ENCODE measurements around the gene CMIP. TPM values are rescaled to one million over a fixed set of nuclear protein-coding genes. Genes with fewer than 3 reads are reported as not detected.
A peak's percentile ranks its signal among the peaks of the same experiment; 100 is the strongest.

The CMIP gene
- total RNA-seq, 2 experiments from 2014 or later = 57.1 to 58.3 TPM

DNA sequence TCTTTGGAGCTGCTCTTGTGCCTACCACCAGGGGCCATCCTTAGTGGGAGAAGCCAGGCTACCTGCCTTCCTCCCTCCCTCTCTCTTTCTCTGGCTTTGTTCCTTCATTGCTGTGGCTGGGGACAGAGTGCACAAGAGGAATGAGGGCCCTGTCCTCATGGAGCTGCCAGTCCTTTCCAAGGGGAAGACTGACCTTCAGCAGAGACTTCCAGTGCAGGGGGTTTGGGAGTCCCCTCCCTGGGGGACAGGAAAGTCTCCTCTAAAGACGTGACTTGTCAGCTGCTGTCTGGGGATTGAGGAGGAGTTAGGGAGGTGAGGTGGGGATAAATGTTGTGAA lies 108.1 kb downstream of the CMIP start:
- Mint-ChIP-seq H3K27ac (no peak overlapping the region), H3K4me1 (peaks cover 34% of the 10 kb centered on the region), H3K27me3 (no peaks in the 10 kb centered on the region), H3K9me3 (no peaks in the 10 kb centered on the region), H3K36me3 (ENCODE audit: low read depth) (peaks cover 4% of the 10 kb centered on the region), H3K4me3 (no peak overlapping the region)
- no peak for DNase-seq
- ChIA-PET POLR2A (interaction anchor here (0.7 kb wide), 1 partner anchor 24 kb away, joined by 3 read pairs; no protein-coding TSS in a partner anchor), CTCF (interaction anchor here (0.6 kb wide), 1 partner anchor 77 kb away, joined by 3 read pairs; no protein-coding TSS in a partner anchor)

DNA sequence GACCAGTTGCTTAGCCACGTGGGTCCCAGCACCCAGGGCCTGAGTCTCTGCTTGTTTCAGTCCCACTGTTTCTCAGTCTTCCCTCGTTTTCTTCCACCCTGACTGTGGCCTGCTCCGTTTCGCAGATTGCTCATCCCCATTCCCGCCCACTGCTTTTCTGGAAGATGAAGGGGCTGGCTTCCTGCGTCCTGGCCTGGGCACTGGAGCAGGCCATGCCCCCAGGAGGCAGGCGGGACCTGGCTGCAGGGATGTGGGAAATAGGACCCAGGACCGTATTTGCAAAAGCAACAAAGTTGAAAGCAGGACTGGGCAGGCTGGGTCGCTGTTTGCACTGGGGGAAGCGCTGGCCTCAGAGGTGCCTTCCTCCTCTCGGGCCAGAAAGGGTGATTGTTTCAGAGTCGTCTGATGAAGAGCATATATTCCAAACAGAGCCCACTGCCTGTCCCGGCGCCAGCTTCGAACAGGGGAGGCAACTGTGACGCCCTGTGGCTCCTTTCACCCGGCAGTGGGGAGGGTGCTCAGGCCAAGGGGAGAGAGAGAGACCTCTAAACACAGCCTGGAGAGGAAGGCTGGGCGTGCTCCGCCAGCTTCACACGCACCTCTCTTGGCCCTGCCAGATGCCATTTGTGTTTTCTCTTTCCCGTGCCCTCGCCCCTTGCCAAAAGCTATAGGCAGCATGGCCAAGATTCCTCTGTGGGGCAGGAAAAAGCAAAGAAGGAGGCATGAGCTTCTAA lies 108.6 kb downstream of the CMIP start:
- peaks cover 4% of the 10 kb centered on the region for H3K36me3 Mint-ChIP-seq (ENCODE audit: low read depth)
- ChIA-PET CTCF (no interaction called here), POLR2A (interaction anchor here (0.7 kb wide), 1 partner anchor 25 kb away, joined by 3 read pairs; no protein-coding TSS in a partner anchor)
- no peaks in the 10 kb centered on the region for H3K9me3 Mint-ChIP-seq
- no peak for DNase-seq
- H3K27me3 Mint-ChIP-seq = no peaks in the 10 kb centered on the region
- H3K27ac Mint-ChIP-seq = no peak overlapping the region
- H3K4me3 Mint-ChIP-seq = no peak overlapping the region
- H3K4me1 Mint-ChIP-seq = peaks cover 34% of the 10 kb centered on the region

DNA sequence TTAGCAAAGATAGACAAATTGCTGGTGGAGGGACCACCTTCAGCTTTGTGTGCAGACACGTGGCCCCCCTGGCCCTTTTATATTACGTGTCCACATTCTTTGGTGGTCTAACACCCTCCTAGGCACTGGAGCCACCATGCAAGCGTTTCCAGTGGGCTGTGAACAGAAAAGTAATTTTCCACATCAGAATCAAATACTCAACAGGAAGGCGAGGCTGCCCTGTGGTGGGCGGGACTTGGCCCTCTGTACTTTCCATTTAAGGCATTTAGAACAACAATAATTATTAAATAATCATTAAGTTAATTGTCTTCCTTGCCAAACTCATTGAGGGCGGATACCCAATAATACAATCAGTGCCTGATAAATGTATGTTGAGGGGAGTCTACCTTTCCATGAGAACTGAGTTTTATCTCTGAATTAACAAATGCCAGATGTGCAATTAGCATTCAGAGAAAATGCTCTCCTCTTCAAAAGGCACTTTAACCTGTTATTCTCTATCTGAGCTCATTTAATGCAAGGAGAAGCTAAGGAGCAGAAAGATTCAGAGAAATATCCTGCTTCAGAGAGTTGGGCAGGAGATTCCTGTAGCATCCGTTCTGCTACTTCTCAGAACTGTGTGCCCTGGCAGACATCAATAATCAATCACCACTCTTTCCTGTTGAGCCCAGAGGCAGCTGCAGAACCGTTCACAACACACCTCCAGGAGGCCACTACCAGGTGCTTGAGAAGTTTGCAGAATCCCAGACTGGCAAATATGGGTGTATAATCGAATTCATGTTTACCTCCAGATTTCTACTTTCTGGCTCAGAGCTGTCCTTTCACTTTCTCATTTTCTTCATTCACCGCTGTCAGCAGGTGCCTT lies 109.4 kb downstream of the CMIP start:
- peak; percentile 19 for DNase-seq
- ChIA-PET POLR2A (no interaction called here), CTCF (no interaction called here)
- Mint-ChIP-seq H3K4me1 (peaks cover 34% of the 10 kb centered on the region), H3K4me3 (no peak overlapping the region), H3K27me3 (no peaks in the 10 kb centered on the region), H3K27ac (no peak overlapping the region), H3K36me3 (ENCODE audit: low read depth) (peaks cover 4% of the 10 kb centered on the region), H3K9me3 (no peaks in the 10 kb centered on the region)

DNA sequence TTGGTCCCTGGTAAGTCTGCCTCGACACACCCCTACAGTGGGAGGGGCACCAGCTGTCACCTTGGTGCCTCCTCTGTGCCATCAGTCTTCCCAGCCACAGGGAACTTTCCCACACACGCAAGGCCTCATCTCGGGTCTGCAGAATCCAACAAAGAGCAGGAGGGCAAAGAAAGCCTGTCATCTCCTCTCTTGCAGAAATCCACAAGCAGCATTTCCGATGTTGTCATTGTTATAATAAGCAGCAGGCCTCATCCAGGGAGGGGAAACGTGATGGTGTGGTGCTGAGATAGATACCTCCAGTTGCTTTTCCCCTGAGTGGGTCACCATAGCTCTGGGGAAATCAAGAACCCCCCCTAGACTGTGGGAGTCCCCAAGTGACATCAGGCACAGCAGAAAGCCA lies 110.4 kb downstream of the CMIP start:
- H3K27me3 Mint-ChIP-seq = no peaks in the 10 kb centered on the region
- CTCF ChIA-PET = no interaction called here

DNA sequence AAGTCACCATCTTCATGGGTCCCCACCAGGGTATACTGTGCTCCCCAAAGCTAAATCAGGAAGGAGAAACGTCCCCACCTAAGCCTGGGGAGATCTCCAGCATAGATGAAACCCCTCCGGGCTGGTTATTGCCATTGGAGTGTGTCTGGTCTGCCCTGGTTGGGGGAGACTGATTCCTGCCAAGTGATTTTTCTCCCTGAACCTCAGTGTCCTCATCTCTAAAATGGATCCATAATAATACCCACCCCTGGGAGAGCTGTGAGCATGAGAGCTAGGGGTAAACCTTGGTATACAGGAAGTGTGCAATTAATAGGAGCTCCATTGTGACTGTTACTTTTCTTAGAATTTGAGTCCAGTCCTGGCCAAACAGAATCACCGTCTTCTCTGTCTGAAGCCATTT lies 111.1 kb downstream of the CMIP start:
- peaks cover 4% of the 10 kb centered on the region for H3K36me3 Mint-ChIP-seq (ENCODE audit: low read depth)
- CTCF ChIA-PET = no interaction called here
- DNase-seq = no peak
- H3K4me1 Mint-ChIP-seq = peaks cover 30% of the 10 kb centered on the region
- no peak overlapping the region for H3K4me3 Mint-ChIP-seq
- no peaks in the 10 kb centered on the region for H3K27me3 Mint-ChIP-seq
- no peak overlapping the region for H3K27ac Mint-ChIP-seq
- no peaks in the 10 kb centered on the region for H3K9me3 Mint-ChIP-seq
- POLR2A ChIA-PET = no interaction called here

More for the DNA sequence above, 110.4 kb downstream of the CMIP start:
- POLR2A ChIA-PET = no interaction called here
- H3K4me3 Mint-ChIP-seq = no peak overlapping the region
- H3K9me3 Mint-ChIP-seq = no peaks in the 10 kb centered on the region
- DNase-seq = no peak
- H3K4me1 Mint-ChIP-seq = peaks cover 31% of the 10 kb centered on the region
- peaks cover 4% of the 10 kb centered on the region for H3K36me3 Mint-ChIP-seq (ENCODE audit: low read depth)
- no peak overlapping the region for H3K27ac Mint-ChIP-seq

DNA sequence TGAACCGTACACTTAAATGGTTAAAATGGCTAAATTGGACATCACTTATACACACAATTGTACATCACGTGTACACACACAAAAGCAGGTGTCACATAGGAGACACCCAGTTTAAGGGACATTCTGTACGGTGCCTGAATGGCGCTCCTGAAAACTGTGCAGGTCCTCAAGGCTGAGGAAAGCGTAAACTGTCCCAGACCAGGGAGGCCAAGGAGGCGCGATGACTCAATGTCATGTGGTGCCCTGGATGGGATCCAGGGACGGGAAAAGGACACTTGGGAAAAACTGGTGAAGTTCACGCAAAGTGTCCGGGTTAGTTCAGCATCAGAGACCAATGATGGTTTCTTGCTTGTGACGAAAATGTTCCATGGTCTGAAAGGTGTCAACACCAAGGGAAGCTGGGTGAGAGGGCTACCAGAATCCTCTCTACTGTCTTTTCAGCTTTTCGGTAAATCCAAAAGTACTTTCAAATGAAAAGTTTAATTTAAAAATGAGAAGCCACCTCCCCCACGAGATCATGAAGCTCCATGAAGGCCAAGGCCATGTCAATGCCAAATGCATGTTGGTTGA lies 112.2 kb downstream of the CMIP start:
- CTCF ChIA-PET = no interaction called here

DNA sequence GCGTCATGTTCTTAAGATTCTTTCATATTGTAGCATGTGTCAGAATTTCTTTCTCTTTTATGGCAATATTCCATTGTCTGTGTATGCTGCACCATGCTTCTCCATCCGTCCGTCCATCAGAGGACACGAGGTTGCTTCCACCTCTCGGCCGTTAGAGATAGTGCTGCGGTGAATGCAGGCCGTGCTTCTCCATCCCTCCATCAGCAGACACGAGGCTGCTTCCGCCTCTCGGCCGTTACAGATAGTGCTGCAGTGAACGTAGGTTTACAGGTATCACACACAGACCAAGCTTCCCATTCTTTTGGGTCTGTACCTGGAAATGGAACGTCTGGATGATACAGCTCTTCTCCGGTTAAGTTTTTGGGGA lies 113.5 kb downstream of the CMIP start:
- CTCF ChIA-PET = interaction anchor here (0.5 kb wide), 1 partner anchor 859 kb away, joined by 4 read pairs; no protein-coding TSS in a partner anchor

More for the DNA sequence above, 112.2 kb downstream of the CMIP start:
- no peak overlapping the region for H3K4me3 Mint-ChIP-seq
- H3K27ac Mint-ChIP-seq = no peak overlapping the region
- H3K27me3 Mint-ChIP-seq = no peaks in the 10 kb centered on the region
- no peaks in the 10 kb centered on the region for H3K9me3 Mint-ChIP-seq
- POLR2A ChIA-PET = no interaction called here
- H3K36me3 Mint-ChIP-seq (ENCODE audit: low read depth) = no peaks in the 10 kb centered on the region
- no peak for DNase-seq
- peaks cover 19% of the 10 kb centered on the region for H3K4me1 Mint-ChIP-seq

DNA sequence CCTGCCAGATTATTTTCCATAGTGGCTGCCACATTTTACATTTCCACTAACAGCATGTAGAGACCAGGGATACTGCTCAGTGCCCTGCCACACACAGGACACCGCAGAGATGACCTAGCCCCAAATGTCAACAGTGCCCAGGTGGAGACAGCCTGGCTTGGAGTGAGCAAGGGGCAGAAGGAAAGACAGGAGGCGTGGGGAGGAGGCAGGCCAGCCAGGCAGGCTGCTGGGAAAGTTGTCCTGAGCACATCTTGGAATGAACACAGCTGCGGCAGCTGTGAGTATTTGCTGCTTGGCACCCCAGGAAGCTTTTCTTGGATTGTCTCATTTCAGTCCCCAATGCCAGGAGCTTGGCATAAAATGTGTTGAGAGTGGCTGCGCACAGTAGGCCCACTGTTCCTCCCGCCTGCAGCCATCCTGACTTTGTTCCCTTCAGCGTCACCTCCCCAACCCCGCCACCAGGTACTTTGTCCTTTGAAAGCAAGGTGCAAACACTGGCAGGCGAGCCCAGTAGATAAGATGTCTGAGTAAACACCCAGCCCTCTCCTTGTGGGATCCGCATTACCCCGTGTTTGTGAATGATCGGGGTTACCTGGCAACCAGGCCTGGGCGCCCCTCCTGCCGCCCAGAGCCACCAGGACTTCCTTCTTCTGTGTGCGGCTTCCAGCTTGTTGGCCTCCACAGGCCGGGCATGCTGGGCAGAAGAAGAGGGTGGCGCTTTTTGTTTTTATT lies 114.0 kb downstream of the CMIP start:
- no peak for DNase-seq
- ChIA-PET POLR2A (no interaction called here), CTCF (interaction anchor here (0.5 kb wide), 1 partner anchor 859 kb away, joined by 4 read pairs; no protein-coding TSS in a partner anchor)
- Mint-ChIP-seq H3K4me1 (peaks cover 9% of the 10 kb centered on the region), H3K27me3 (no peaks in the 10 kb centered on the region), H3K9me3 (no peaks in the 10 kb centered on the region), H3K36me3 (ENCODE audit: low read depth) (no peaks in the 10 kb centered on the region), H3K4me3 (no peak overlapping the region), H3K27ac (no peak overlapping the region)

More for the DNA sequence above, 113.5 kb downstream of the CMIP start:
- POLR2A ChIA-PET = no interaction called here
- DNase-seq = no peak
- no peak overlapping the region for H3K4me3 Mint-ChIP-seq
- H3K9me3 Mint-ChIP-seq = no peaks in the 10 kb centered on the region
- H3K27ac Mint-ChIP-seq = no peak overlapping the region
- peaks cover 13% of the 10 kb centered on the region for H3K4me1 Mint-ChIP-seq
- H3K27me3 Mint-ChIP-seq = no peaks in the 10 kb centered on the region
- H3K36me3 Mint-ChIP-seq (ENCODE audit: low read depth) = no peaks in the 10 kb centered on the region

DNA sequence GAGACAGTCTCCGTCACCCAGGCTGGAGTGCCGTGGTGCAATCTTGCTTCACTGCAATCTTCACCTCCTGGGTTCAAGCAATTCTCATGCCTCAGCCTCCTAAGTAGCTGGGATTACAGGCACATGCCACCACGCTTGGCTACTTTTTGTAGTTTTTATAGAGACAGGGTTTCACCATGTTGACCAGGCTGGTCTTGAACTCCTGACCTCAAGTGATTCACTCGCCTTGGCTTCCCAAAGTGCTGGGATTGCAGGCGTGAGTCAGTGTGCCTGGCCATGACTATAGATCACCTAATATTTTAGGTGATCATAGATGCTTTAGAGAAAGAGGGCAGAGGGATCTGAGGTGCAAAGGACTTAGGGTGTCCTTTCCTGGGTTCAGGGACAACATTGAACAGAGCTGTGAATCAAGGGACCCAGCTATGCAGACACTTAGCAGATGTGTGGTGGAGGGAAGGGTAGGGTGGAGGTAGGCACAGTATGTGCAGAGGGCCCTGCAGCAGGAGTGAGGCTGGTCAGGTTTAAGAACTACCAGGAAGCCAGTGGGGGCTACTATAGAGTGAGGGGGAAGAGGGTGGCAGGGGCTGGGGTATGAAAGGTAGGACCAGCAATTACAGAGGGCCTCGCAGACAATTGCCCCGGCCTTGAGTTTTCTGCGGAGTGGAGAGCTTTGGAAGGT lies 116.5 kb downstream of the CMIP start:
- Mint-ChIP-seq H3K4me1 (no peaks in the 10 kb centered on the region), H3K9me3 (no peaks in the 10 kb centered on the region), H3K4me3 (no peak overlapping the region), H3K27me3 (no peaks in the 10 kb centered on the region), H3K36me3 (ENCODE audit: low read depth) (no peaks in the 10 kb centered on the region), H3K27ac (no peak overlapping the region)
- ChIA-PET POLR2A (no interaction called here), CTCF (no interaction called here)
- no peak for DNase-seq

DNA sequence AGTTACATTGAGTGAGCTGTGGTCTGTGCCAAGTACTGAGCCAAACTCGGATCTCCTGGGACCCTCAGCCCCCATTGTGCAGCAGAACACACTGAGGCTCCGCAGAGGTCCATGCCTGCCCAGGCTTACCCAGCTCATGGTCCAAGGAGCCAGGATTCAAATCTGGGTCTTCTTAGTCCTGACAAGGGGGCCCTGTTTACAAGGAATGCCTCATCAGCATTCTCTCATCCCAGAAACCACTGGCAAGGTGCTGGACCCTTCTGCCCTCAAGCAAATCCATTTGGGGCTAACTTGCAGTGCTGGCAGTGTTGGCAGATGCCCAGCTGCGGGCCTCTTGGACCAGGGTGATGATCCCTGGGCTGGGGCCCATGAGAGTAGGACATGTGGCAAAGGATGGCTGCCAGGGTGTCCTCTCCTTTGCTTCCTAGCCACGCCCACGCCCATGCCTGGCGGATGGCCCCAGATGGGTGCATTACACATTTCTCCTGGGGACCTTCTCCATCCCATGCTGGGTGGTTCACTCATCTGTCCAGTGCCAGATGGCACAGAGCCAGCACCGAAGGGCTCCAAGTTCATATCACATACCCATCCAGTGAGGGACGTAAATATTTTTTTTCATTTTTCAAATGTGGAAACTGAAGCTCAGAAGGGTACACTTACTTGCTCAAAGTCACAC lies 117.7 kb downstream of the CMIP start:
- Mint-ChIP-seq H3K27ac (no peak overlapping the region), H3K4me1 (no peaks in the 10 kb centered on the region), H3K36me3 (ENCODE audit: low read depth) (peaks cover 3% of the 10 kb centered on the region), H3K27me3 (no peaks in the 10 kb centered on the region), H3K4me3 (no peak overlapping the region), H3K9me3 (no peaks in the 10 kb centered on the region)
- no peak for DNase-seq
- ChIA-PET CTCF (no interaction called here), POLR2A (no interaction called here)

DNA sequence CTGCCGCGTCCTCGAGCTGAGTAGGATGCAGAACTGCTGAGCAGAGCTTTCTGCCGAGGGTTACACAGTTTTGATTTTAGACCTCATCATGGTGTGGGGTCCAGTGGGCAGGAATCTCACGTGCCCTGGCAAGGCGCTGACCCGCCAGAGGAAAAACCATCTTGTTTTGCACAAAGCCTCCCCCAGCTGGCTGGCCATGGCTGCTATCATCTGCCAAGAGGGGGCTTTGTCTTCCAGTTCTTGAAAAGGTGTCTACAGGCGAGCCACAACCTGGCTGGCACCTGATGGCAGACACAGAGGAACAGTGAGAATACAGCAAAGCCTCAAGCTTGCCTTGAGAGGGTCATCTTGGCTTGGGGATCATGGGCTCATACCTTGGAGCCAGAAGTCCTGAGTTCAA lies 118.3 kb downstream of the CMIP start:
- ChIA-PET CTCF (no interaction called here), POLR2A (no interaction called here)
- H3K27ac Mint-ChIP-seq = no peak overlapping the region
- peaks cover 3% of the 10 kb centered on the region for H3K4me1 Mint-ChIP-seq
- H3K4me3 Mint-ChIP-seq = no peak overlapping the region
- no peaks in the 10 kb centered on the region for H3K9me3 Mint-ChIP-seq
- peaks cover 3% of the 10 kb centered on the region for H3K36me3 Mint-ChIP-seq (ENCODE audit: low read depth)
- no peak for DNase-seq
- no peaks in the 10 kb centered on the region for H3K27me3 Mint-ChIP-seq

DNA sequence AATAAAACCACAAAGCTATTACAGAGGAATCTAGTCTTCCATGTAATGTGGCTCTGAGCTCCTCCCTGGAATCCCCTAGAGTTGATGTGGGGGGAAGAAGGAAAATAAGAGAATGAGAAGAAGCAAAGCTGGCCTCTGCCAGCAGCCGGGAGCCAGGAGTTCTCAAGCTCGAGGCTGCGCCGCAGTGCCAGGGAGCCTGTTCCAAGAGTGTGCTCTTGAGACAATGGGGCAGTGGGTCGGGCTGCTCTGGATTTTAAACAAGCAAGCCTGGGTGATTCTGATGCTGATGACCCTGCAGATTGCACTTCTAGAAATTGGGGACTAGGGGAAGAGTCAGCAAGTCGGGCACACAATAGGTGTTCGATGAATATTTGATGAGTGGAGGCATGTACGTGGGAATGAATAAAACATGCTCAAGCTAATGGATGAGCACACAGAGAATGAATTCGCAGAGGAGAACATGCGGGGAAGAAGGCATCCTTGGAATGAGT lies 119.9 kb downstream of the CMIP start:
- Mint-ChIP-seq H3K4me1 (peaks cover 6% of the 10 kb centered on the region), H3K27ac (no peak overlapping the region), H3K9me3 (no peaks in the 10 kb centered on the region), H3K36me3 (ENCODE audit: low read depth) (peaks cover 3% of the 10 kb centered on the region), H3K27me3 (no peaks in the 10 kb centered on the region), H3K4me3 (no peak overlapping the region)
- POLR2A ChIA-PET = no interaction called here
- CTCF ChIA-PET = no interaction called here
- DNase-seq = no peak
